H9 (cell line): ENCODE results near the gene STYXL1. TPM values are rescaled to one million over a fixed set of nuclear protein-coding genes. Genes with fewer than 3 reads are reported as not detected.
"Not testable (repeated sequence)": the region's sequence is repeated elsewhere in the genome, so short reads cannot be mapped to it uniquely, and the experiment has no call there.

ENCODE experiments used
- DNase-seq: peaks from one replicate; pipeline ENCODE4 v3.0.0-alpha.2; 2017
- H2AFZ ChIP-seq: one replicate; pipeline ENCODE4 v1.6.1; 2013; ENCODE audit warnings: mild to moderate bottlenecking, low read length, control low read depth, moderate library complexity
- H2AK5ac ChIP-seq: 2 replicates; pipeline ENCODE4 v1.6.1; 2013; ENCODE audit warnings: low read length, control low read depth, mixed read lengths; ENCODE audit not compliant: insufficient read length
- H2BK120ac ChIP-seq: one replicate; pipeline ENCODE4 v1.6.1; 2013; ENCODE audit warnings: low read depth, mild to moderate bottlenecking, low read length, control low read depth, inconsistent platforms; ENCODE audit not compliant: poor library complexity, severe bottlenecking
- H2BK12ac ChIP-seq: 2 replicates; pipeline ENCODE4 v1.6.1; 2013; ENCODE audit warnings: low read length, control low read depth, mixed read lengths, low read depth; ENCODE audit not compliant: insufficient read length
- H2BK15ac ChIP-seq: 2 replicates; pipeline ENCODE4 v1.6.1; 2013; ENCODE audit warnings: low read depth, low read length, control low read depth
- H2BK20ac ChIP-seq: one replicate; pipeline ENCODE4 v1.6.1; 2013; ENCODE audit warnings: low read depth, mild to moderate bottlenecking, low read length, control low read depth, inconsistent platforms; ENCODE audit not compliant: poor library complexity, severe bottlenecking
- H2BK5ac ChIP-seq: 2 replicates; pipeline ENCODE4 v1.6.1; 2013; ENCODE audit warnings: low read length, control low read depth, mixed read lengths; ENCODE audit not compliant: insufficient read length
- H3K14ac ChIP-seq: 2 replicates; pipeline ENCODE4 v1.6.1; 2013; ENCODE audit warnings: low read length, control low read depth; ENCODE audit not compliant: insufficient read depth
- H3K18ac ChIP-seq: 2 replicates; pipeline ENCODE4 v1.6.1; 2013; ENCODE audit warnings: low read depth, mild to moderate bottlenecking, mixed read lengths, low read length, control low read depth; ENCODE audit not compliant: insufficient read length
- H3K23ac ChIP-seq: 2 replicates; pipeline ENCODE4 v1.6.1; 2013; ENCODE audit warnings: low read length, control low read depth, mixed read lengths, low read depth; ENCODE audit not compliant: insufficient read length
- H3K23me2 ChIP-seq: 2 replicates; pipeline ENCODE4 v1.6.1; 2013; ENCODE audit warnings: low read depth, mild to moderate bottlenecking, mixed read lengths, low read length, control low read depth; ENCODE audit not compliant: insufficient read length, poor library complexity, severe bottlenecking
- H3K27ac ChIP-seq: 2 replicates; pipeline ENCODE4 v1.5.1; 2013; ENCODE audit warnings: low read length, control low read depth, mixed read lengths, low read depth; ENCODE audit not compliant: insufficient read length
- H3K27me3 ChIP-seq: 2 replicates; pipeline ENCODE4 v1.6.1; 2013; ENCODE audit warnings: low read length, control low read depth, inconsistent platforms; ENCODE audit not compliant: insufficient read depth
- H3K4ac ChIP-seq: 2 replicates; pipeline ENCODE4 v1.6.1; 2013; ENCODE audit warnings: low read depth, mild to moderate bottlenecking, control low read depth, inconsistent platforms, low read length, moderate library complexity
- H3K4me1 ChIP-seq: 2 replicates; pipeline ENCODE4 v1.6.1; 2013; ENCODE audit warnings: low read length, control low read depth, inconsistent platforms; ENCODE audit not compliant: insufficient read depth
- H3K4me2 ChIP-seq: 2 replicates; pipeline ENCODE4 v1.6.1; 2013; ENCODE audit warnings: low read length, control low read depth, mixed read lengths; ENCODE audit not compliant: insufficient read length, insufficient read depth
- H3K56ac ChIP-seq: 2 replicates; pipeline ENCODE4 v1.6.1; 2013; ENCODE audit warnings: low read depth, mild to moderate bottlenecking, mixed read lengths, low read length, control low read depth; ENCODE audit not compliant: insufficient read length
- H3K79me1 ChIP-seq: 2 replicates; pipeline ENCODE4 v1.6.1; 2013; ENCODE audit warnings: low read depth, mild to moderate bottlenecking, moderate library complexity, low read length, control low read depth, inconsistent platforms; ENCODE audit not compliant: insufficient read depth, poor library complexity, severe bottlenecking
- H3K79me2 ChIP-seq: 2 replicates; pipeline ENCODE4 v1.6.1; 2013; ENCODE audit warnings: low read length, control low read depth, inconsistent platforms; ENCODE audit not compliant: insufficient read depth
- H3K9ac ChIP-seq: 2 replicates; pipeline ENCODE4 v1.6.1; 2013; ENCODE audit warnings: low read length, control low read depth, mixed read lengths; ENCODE audit not compliant: insufficient read length; ENCODE audit errors: extremely low read depth
- H3K9me3 ChIP-seq: one replicate; pipeline ENCODE4 v1.6.1; 2013; ENCODE audit warnings: low read depth, low read length, inconsistent platforms; ENCODE audit not compliant: control insufficient read depth
- H3T11ph ChIP-seq: one replicate; pipeline ENCODE4 v1.6.1; 2013; ENCODE audit warnings: mild to moderate bottlenecking, low read length, control low read depth, inconsistent platforms
- H4K20me1 ChIP-seq: one replicate; pipeline ENCODE4 v1.6.1; 2013; ENCODE audit not compliant: control insufficient read depth, insufficient read length, insufficient read depth
- H4K5ac ChIP-seq: 2 replicates; pipeline ENCODE4 v1.6.1; 2013; ENCODE audit warnings: low read depth, mild to moderate bottlenecking, mixed read lengths, low read length, control low read depth; ENCODE audit not compliant: insufficient read length
- H4K8ac ChIP-seq: replicated peaks from 2 replicates; pipeline ENCODE4 v1.6.1; 2013; ENCODE audit warnings: low read length, control low read depth, mixed read lengths, low read depth; ENCODE audit not compliant: insufficient read length
- H4K91ac ChIP-seq: 2 replicates; pipeline ENCODE4 v1.6.1; 2013; ENCODE audit warnings: low read depth, mild to moderate bottlenecking, moderate library complexity, mixed read lengths, low read length, control low read depth; ENCODE audit not compliant: insufficient read length
- H3K27ac Mint-ChIP-seq, 3 experiments: 2 replicates in 2 of 3; 3 replicates in 1 of 3; pipeline ENCODE4 v1.8.0; 2020 to 2021; ENCODE audit warnings: mixed read lengths in 3 of 3, mild to moderate bottlenecking in 1 of 3, moderate library complexity in 1 of 3
- H3K27me3 Mint-ChIP-seq: 2 replicates; pipeline ENCODE4 v1.8.0; 2021; ENCODE audit warnings: low read depth, mild to moderate bottlenecking, moderate library complexity, mixed read lengths
- H3K36me3 Mint-ChIP-seq, 3 experiments: 2 replicates in 2 of 3; 3 replicates in 1 of 3; pipeline ENCODE4 v1.8.0; 2020 to 2021; ENCODE audit warnings: low read depth in 3 of 3, mixed read lengths in 3 of 3; ENCODE audit not compliant: insufficient read depth in 1 of 3
- H3K4me1 Mint-ChIP-seq, 2 experiments: 2 replicates each; pipeline ENCODE4 v1.8.0; 2020; ENCODE audit warnings: mixed read lengths in 2 of 2
- H3K4me3 Mint-ChIP-seq, 2 experiments: 2 replicates in 1 of 2; 3 replicates in 1 of 2; pipeline ENCODE4 v1.8.0; 2020 to 2021; ENCODE audit warnings: mild to moderate bottlenecking in 2 of 2, mixed read lengths in 2 of 2, moderate library complexity in 1 of 2
- H3K9me3 Mint-ChIP-seq, 2 experiments: 2 replicates in 1 of 2; 3 replicates in 1 of 2; pipeline ENCODE4 v1.8.0; 2020; ENCODE audit warnings: mild to moderate bottlenecking in 2 of 2, mixed read lengths in 2 of 2, moderate library complexity in 1 of 2
- CTCF ChIP-seq: fragments of 200-600 bp; sonication (generic); conservative IDR thresholded peaks from 3 replicates; pipeline ENCODE4 v1.8.0; 2021; ENCODE audit warnings: antibody characterized with exemption, mild to moderate bottlenecking
- WGBS: extraction: QIAGEN DNeasy Blood & Tissue Kit; methylation state at CpG from one replicate; pipeline ENCODE4 v1.1.7; 2013; ENCODE audit warnings: missing lambda C conversion rate, low lambda C conversion rate, mixed read lengths; ENCODE audit not compliant: insufficient read length; ENCODE audit errors: extremely low coverage; 5-methylcytosine and 5-hydroxymethylcytosine counted together
- total RNA-seq: library from RNA; stranded (reverse); gene quantifications from 2 replicates; pipeline ENCODE4 v1.2.1, GENCODE V29; 2021

The STYXL1 gene
- total RNA-seq, 1 experiment from 2014 or later: 38.7 TPM

GRCh38 chr7:76089865-76090475 lies 42.2 kb upstream of the STYXL1 start:
- Mint-ChIP-seq H3K36me3 (peaks cover 0 to 2% (median 0%) of the 10 kb centered on the region in 3 experiments; a peak in 1 of 7 replicates), H3K27me3 (no peaks in the 10 kb centered on the region), H3K4me1 (peaks cover 0 to 3% of the 10 kb centered on the region in 2 experiments; a peak in 1 of 4 replicates), H3K4me3 (no peak overlapping the region), H3K27ac (peak overlapping the region in 1 of 3 experiments; percentile 19; a peak in 3 of 7 replicates), H3K9me3 (no peaks in the 10 kb centered on the region)
- H2AK5ac ChIP-seq: no peak overlapping the region
- no peak overlapping the region for H3K23ac ChIP-seq
- H4K91ac ChIP-seq: no peak overlapping the region
- H4K8ac ChIP-seq: no peak overlapping the region
- H3K79me1 ChIP-seq: no peaks in the 10 kb centered on the region
- no peak overlapping the region for H2BK20ac ChIP-seq
- H3K79me2 ChIP-seq: no peaks in the 10 kb centered on the region
- H3K27ac ChIP-seq: no peak overlapping the region
- no peaks in the 10 kb centered on the region for H3K4me1 ChIP-seq
- no peak overlapping the region for H3K18ac ChIP-seq
- no peak overlapping the region for H3K9ac ChIP-seq
- H4K5ac ChIP-seq: no peak overlapping the region
- no peak overlapping the region for H3K4ac ChIP-seq
- no CpG with 5 or more reads among the region's 10 CpGs for WGBS
- no peaks in the 10 kb centered on the region for H4K20me1 ChIP-seq
- H3K23me2 ChIP-seq: no peaks in the 10 kb centered on the region
- H3K27me3 ChIP-seq: no peaks in the 10 kb centered on the region
- H2AFZ ChIP-seq: no peak overlapping the region
- H3T11ph ChIP-seq: no peak overlapping the region
- H2BK5ac ChIP-seq: no peak overlapping the region
- no peak overlapping the region for H3K14ac ChIP-seq
- no peaks in the 10 kb centered on the region for H3K9me3 ChIP-seq
- no peak for DNase-seq
- H3K56ac ChIP-seq: no peak overlapping the region
- H2BK120ac ChIP-seq: no peak overlapping the region
- H2BK15ac ChIP-seq: no peak overlapping the region
- no peak for TF ChIP-seq CTCF
- H3K4me2 ChIP-seq: no peak overlapping the region
- no peak overlapping the region for H2BK12ac ChIP-seq

- H3K27me3 ChIP-seq, H3K18ac ChIP-seq, H3K79me1 ChIP-seq, H3K4ac ChIP-seq, H4K8ac ChIP-seq, H4K91ac ChIP-seq, H3K4me2 ChIP-seq, H3K36me3 Mint-ChIP-seq, H3K4me3 Mint-ChIP-seq, H3K27ac Mint-ChIP-seq, H3K27ac ChIP-seq, H2AK5ac ChIP-seq, H3K23ac ChIP-seq, H2BK15ac ChIP-seq, H2BK20ac ChIP-seq, H4K20me1 ChIP-seq, H3K9me3 ChIP-seq, H3K56ac ChIP-seq, H3K27me3 Mint-ChIP-seq, DNase-seq, H3K4me1 ChIP-seq, H3K4me1 Mint-ChIP-seq, H3K23me2 ChIP-seq, H4K5ac ChIP-seq, H2BK5ac ChIP-seq, H2AFZ ChIP-seq, H3K14ac ChIP-seq, H3K79me2 ChIP-seq, H3T11ph ChIP-seq, H3K9me3 Mint-ChIP-seq, H3K9ac ChIP-seq, H2BK12ac ChIP-seq, H2BK120ac ChIP-seq: not testable (repeated sequence)
- WGBS: no CpG with 5 or more reads among the region's 5 CpGs
Observed at GRCh38 chr7:76087362-76087791, 39.6 kb upstream of the STYXL1 start.
